HG03378 (cell line): Measurements from ENCODE around the gene SH2D1B.

ENCODE experiments used
- ATAC-seq: cut with Tn5 transposase; IDR thresholded peaks from one replicate; pipeline ENCODE4 v1.9.1; 2021; ENCODE audit warnings: mild to moderate bottlenecking, moderate library complexity; ENCODE audit not compliant: unreplicated experiment

The SH2D1B gene

DNA sequence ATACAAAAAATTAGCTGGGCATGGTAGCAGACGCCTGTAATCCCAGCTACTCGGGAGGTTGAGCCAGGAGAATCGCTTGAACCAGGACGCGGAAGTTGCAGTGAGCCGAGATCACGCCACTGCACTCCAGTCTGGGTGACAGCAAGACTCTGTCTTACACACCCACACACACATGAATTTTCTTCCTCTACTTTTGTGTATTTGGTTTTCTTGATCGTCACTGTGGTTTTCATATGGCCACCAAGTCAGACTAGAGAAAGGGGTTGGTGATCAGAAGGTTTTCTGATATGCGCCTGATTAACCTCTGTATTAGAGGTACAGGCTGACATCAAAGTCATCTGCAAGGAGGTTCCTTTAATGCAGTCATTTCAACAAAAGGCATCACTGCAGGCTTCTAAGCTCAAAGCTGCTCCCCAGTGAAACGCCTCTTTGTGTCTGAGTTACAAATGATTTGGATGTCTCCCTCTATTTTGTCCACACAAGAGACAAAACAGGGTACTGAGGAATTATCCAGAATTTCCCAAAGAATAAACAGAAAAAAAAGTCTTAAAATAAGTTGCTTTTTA, 11.1 kb downstream of the SH2D1B start:
- ATAC-seq, result no peak

DNA sequence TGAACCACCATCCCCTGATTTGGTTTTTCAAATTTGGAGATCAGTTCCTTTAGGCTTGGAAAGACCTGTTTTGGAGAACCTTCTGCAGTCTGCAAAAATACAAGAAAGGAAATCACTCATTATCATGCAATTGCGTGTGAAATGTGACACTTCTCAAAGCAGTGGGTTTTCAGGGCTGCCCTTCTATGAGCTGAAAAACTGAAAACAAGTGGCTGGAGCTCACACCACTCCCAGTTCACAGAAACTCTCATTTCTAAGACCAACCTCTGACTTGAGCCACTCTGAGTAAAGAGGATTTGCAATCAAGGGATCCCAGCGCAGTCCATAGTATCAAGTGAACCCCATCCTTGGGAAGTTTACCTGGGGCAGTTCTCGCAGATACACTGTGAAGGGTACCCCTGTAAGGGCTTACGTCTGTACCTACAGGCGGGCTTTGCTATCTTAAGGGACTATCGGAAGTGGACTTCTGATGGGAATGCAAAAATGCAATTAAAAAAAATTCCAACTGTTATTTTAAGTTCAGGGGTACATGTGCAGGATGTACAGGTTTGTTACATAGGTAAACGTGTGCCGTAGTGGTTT, 12.8 kb downstream of the SH2D1B start:
- no peak for ATAC-seq

DNA sequence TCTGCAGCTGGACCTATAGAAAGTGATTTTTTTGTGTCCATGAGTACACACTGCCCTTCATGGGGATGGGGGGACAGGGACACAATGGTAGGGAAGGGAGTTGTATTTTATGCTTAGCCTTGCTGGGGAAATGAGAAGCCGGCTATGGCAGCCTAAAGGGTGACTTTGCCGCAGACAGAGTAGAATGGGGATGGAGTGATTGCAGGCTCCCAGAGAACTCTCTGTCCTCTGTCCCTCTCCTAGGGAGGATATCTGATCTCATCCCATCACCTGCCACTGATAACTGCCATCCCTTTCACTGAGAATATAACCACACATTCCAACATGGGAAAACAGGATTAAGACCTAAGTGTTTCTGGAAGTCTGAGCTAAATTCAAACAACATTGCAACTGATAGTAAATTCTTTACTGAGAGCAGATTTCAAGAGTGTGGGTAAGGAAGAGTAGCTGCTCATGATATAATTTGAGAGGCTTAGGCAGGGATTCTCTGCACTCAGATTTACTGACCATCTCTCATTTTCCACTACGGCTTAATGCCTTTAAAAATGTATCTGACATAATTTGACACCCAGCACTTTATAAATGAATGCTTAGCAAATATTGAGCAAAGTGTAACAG, 13.9 kb downstream of the SH2D1B start:
- ATAC-seq, result no peak

- ATAC-seq, result no peak
Observed at GRCh38 chr1:162397039-162397448, 14.9 kb downstream of the SH2D1B start.

DNA sequence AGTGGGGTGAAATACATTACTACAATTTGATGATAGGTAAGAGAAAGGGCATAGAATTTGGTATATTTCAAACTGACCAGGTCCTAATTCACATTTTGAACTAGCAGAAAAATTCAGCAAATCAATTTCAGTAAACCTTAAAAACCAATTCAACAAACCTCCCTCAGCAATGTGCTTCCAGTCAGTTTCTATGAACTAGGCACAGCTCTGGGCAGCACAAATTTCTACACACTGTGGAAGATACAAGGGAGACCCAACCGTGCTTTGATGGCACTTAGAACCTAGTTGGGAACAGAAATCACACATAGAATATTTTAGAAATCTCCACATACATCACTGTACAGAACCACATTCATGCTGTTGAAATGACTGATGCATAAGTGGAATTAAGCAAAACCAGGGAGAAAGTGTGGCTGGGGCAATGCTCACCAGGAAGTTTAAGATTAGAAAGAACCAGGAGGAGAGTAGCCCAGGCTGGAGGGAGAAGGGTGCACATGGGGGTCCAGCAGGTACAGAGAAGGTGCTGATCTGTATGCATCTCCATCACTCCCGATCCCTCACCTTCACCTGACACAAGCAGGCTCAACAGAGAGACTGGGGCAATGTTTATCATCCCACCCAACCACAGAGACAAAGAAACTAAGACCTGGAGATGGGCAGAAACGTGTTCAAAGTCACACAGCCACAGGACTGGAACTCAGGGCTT, 15.6 kb downstream of the SH2D1B start:
- no peak for ATAC-seq

GRCh38 chr1:162391790-162392563, 20.0 kb downstream of the SH2D1B start:
- no peak for ATAC-seq

DNA sequence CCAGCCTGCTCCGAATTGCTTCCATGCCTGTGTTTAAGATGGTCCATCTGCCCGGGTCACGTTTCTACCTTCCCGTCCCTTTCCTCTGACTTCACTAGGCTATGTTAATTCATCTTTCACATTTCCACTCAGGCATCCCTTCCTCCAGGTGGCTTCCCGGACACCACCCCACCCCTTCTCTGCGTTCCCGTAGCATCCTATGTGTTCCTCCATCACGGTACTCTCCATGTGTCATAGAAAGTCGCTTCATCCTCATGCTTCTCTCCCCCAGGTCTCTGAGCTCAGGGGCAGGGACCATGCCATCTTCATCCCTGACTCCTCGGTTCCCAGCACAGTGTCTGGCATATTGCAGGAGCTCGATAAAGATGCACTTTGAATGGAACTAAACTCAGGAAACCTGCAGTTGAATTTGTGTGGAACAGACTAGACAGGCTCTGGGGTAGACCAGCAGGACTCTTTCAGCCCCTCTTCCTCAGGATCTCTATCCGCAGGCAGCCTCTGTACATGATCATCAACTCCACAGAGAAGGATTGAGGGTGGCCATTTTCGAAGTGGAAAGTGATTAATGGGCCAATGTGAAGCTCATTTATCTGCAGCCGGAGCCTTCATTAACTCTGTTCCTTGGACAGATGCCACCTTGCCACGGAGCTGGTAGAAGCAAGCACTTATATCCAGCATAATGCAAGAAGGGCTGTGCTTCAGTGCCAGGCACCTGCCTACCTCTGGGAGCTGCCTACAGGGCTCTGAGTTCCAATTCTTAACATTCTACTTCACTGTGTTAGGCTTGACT, 21.3 kb downstream of the SH2D1B start:
- no peak for ATAC-seq

DNA sequence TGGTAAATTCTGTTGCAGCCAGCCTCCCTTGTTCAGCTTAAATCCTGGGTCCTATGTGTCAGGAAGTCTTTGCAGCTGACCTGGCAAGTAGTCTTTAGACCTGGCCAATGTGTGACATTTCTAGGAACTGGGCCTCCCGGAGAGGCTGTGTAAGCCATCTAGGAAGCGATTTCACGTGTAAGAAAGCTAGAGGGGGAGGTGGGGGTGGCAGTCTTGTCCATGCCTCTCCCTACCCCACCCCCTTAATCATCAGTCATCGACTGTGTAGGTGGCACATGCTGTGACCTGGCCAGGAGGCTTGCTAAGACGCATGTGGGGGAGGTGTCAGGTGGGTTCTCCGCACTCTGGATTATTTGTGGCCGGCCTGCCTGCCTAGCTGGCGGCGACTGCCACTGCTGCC, 22.0 kb downstream of the SH2D1B start:
- ATAC-seq, result no peak

DNA sequence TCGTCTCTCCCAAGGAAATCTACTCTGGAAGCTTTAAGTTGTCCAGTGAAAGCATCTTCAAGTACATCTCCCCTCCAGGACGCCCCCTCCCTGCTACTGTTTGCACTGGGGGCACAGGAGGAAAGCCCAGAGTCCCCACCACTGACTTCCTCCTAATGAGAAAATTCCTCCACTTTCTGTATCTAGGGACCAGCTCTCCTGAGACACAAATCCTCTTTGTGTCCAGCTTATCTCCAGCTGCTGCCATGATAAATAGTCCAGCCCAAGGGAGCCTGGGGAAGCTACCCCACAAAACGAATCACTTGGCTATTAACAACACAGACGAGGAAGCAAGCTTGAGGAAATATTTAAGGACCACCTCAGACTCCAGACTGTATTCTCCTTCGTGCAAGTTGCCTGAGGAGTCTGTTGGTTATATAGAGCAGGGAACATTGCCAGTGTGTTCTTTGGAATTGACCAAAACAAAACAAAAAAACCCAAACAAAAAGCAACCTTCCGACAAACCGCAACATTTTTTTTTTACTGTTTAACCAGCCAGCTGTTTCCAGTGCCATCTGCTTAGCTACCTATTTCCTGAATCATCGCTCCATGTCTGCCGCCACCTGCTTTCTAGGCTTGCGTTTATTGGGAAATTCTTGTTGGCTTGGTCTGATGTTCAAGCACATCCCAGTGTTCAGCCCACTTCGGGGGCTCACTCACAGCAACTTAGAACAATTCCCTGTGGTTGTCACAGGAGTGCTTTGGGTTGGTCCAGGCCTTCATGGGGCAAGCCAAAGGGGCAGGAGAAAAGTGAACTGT, 22.7 kb downstream of the SH2D1B start:
- ATAC-seq, result no peak

GRCh38 chr1:162388615-162389014, 23.3 kb downstream of the SH2D1B start:
- ATAC-seq, result no peak

GRCh38 chr1:162388083-162388594, 23.8 kb downstream of the SH2D1B start:
- ATAC-seq, result no peak

DNA sequence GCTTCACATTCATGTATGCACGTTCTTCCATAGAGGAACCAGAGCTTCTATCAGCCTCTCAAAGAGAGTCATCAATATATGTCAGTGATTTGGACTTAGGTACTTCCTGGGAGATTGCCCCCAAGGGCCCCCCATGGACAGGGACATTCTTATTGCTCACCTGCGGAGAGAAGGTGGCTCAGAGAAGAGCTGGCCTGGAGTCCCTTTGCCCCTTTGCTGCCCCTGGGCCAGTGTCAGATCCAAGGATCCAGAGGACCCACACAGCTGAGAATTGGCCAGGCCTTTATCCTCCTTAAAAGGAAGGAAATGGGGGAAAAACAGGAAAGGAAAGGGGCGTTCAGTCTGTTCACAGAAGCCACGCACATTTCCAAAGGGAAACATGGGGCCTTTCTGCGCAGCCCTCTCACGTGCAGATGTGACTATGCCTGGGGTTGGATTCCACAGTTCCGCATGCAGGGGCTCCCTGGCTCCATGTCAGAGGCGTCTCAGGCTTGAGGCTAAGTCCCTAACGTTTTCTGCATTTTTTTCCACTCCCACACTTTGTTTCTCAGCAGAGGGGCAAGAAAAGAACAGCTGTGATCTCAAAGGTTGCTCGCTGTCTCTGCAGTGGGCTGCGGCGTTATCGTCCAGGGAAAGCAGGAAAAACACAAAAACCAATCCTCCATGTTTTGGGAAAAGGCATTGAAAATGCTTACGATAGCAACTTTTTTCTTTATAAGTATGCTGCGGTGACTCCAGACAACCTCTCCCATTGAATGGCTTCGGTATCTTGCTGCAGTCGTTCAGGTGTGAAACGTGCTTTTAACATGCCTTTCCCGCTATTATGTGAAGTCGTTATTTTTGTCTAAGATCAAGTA, 24.5 kb downstream of the SH2D1B start:
- no peak for ATAC-seq

DNA sequence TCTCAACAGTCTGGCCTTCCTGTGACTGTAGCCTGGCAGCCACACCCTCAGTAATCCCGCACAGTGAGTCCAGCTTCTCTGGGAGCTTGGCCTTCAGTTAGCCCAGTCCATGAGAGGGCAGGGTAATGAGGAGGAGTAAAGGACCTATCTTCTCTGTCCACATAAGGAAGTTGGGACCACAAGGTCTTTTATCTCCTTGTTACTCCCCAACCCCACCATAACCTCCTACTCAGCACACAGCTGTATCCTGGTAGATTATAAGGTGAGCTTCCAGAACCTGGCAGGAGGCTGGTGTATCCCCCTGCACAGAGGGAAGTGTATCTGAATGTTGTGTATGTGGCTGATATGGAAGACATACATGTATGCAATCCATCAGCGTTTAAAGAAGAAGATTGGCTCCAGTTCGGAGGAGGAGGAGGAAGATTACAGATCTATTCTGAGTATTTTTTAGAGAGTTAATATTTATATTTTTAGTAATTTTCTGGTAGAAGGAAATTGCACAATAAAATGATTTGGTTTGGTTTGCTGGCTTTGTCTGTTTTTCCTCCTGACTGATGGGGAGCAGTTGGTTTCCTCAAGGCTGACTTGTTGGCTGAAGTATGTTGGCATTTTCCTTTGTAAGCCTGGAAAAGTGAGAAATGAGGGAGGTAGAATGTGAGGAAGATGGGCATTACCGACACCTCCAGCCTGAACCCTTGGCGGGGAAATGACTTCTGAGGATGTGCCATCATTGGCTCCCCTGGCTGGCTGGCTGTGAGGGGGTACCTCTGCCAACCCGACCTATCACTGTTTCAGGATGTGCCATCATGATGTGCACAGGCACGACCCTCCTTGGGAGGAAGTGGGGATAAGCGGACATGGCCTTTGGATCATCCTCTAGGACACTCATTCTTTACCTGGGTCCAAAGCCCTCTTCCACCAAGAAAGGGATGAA, 25.4 kb downstream of the SH2D1B start:
- ATAC-seq, result no peak

- ATAC-seq, result no peak
Observed at GRCh38 chr1:162385702-162386101, 26.2 kb downstream of the SH2D1B start.

- ATAC-seq, result no peak
Observed at GRCh38 chr1:162385280-162385623, 26.7 kb downstream of the SH2D1B start.

DNA sequence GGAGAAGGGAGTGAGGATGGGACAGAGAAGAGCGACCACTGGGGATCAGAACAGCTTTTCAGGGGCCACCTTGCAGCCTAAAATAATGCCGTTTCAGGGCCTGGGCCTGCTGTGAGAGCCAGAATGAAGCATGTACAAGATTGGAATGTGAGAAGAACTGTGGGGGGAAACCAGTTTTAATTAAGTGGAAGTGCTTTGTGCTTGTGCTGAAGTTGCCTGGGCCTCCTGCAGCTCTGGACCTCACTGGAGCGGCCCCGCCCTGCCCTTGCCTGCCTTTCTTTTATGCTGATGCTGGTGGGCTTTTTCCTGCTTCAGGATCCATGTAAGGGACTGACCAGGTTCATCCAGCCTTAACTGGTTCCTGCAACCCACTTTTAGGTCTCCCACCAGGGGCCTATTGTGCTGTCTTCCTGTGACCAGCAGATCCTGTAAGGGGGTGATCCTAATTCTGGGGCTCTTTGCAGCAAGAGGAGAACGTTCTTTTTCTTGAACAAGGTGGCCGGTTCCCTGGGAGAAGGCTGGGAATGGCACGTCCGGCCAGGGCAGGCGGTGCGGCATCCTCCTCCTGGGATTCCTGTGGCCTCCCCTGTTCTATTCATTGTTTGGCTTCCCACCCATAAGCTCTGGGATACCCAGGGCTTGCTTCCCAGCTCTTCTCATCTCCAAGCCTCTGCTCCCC, 27.2 kb downstream of the SH2D1B start:
- ATAC-seq, result no peak

DNA sequence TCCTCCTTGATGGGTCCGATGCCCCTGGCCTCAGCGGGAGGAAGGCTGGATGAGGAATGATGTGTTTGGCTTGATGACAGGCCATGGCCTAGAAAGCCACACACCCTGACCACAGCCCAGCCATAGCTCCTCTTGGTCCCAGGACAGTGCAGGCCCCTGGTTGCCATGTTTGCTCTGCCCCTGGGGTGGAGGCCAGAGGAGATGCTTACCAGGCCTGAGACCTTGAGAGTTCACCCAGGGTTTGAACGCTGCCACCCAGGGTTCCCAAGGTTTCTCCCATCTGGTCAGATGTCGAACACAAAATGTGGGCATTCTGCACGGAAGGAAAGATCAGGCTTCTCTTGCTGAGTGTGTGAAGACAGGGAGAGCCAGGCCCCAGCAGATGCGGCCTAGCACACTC, 27.8 kb downstream of the SH2D1B start:
- no peak for ATAC-seq
